ENCODE results near the gene MXRA7.
"Not testable (repeated sequence)": the region's sequence is repeated elsewhere in the genome, so short reads cannot be mapped to it uniquely, and the experiment has no call there.

Gene MXRA7

GRCh38 chr17:76710863-76711611 is at the start of gene MXRA7:
TSS of gene MXRA7 (minus strand) at chr17:76710965. CDS start at chr17:76710946, 19 bp downstream.
- peak in 1 of 2 donors; percentile 43 for DNase-seq (ENCODE audit: extremely low read depth in 1 of 2, low read depth in 1 of 2)

GRCh38 chr17:76758570-76758969 is 47.8 kb upstream of the MXRA7 start:
- no peak for DNase-seq (ENCODE audit: extremely low read depth in 1 of 2, low read depth in 1 of 2)

- no peak for DNase-seq (ENCODE audit: extremely low read depth in 1 of 2, low read depth in 1 of 2)
Observed at GRCh38 chr17:76757256-76757655, 46.5 kb upstream of the MXRA7 start.

GRCh38 chr17:76755285-76755684 is 44.5 kb upstream of the MXRA7 start:
- DNase-seq (ENCODE audit: extremely low read depth in 1 of 2, low read depth in 1 of 2), result no peak

- no peak for DNase-seq (ENCODE audit: extremely low read depth in 1 of 2, low read depth in 1 of 2)
Observed at GRCh38 chr17:76753061-76753961, 42.5 kb upstream of the MXRA7 start.

- no peak for DNase-seq (ENCODE audit: extremely low read depth in 1 of 2, low read depth in 1 of 2)
Observed at GRCh38 chr17:76752006-76752405, 41.2 kb upstream of the MXRA7 start.

GRCh38 chr17:76751416-76751993 is 40.7 kb upstream of the MXRA7 start:
- DNase-seq (ENCODE audit: extremely low read depth in 1 of 2, low read depth in 1 of 2), result no peak

GRCh38 chr17:76748657-76749056 is 37.9 kb upstream of the MXRA7 start:
- no peak for DNase-seq (ENCODE audit: extremely low read depth in 1 of 2, low read depth in 1 of 2)

GRCh38 chr17:76747716-76748363 is 37.1 kb upstream of the MXRA7 start:
- DNase-seq (ENCODE audit: extremely low read depth in 1 of 2, low read depth in 1 of 2), result no peak

GRCh38 chr17:76745785-76746184 is 35.0 kb upstream of the MXRA7 start:
- DNase-seq (ENCODE audit: extremely low read depth in 1 of 2, low read depth in 1 of 2), result not testable (repeated sequence)

GRCh38 chr17:76744747-76745146 is 34.0 kb upstream of the MXRA7 start:
- no peak for DNase-seq (ENCODE audit: extremely low read depth in 1 of 2, low read depth in 1 of 2)

- no peak for DNase-seq (ENCODE audit: extremely low read depth in 1 of 2, low read depth in 1 of 2)
Observed at GRCh38 chr17:76742958-76743357, 32.2 kb upstream of the MXRA7 start.

- DNase-seq (ENCODE audit: extremely low read depth in 1 of 2, low read depth in 1 of 2), result no peak
Observed at GRCh38 chr17:76740329-76741118, 29.8 kb upstream of the MXRA7 start.

- DNase-seq (ENCODE audit: extremely low read depth in 1 of 2, low read depth in 1 of 2), result not testable (repeated sequence)
Observed at GRCh38 chr17:76739568-76740115, 28.9 kb upstream of the MXRA7 start.

GRCh38 chr17:76738468-76738850 is 27.7 kb upstream of the MXRA7 start:
- DNase-seq (ENCODE audit: extremely low read depth in 1 of 2, low read depth in 1 of 2), result no peak

- peak; percentile 72 to 87 for DNase-seq (ENCODE audit: extremely low read depth in 1 of 2, low read depth in 1 of 2)
Observed at GRCh38 chr17:76737676-76738467, 27.1 kb upstream of the MXRA7 start, which contains the start of gene MFSD11. TSS of gene MFSD11 (plus strand) at chr17:76738119. CDS start at chr17:76738353, 234 bp downstream.

- peak; percentile 95 to 97 for DNase-seq (ENCODE audit: extremely low read depth in 1 of 2, low read depth in 1 of 2)
Observed at GRCh38 chr17:76737082-76737675, 26.4 kb upstream of the MXRA7 start, which contains the start of gene SRSF2. TSS of gene SRSF2 (minus strand) at chr17:76737331. CDS start at chr17:76737160, 171 bp downstream.

GRCh38 chr17:76736349-76737081 is 25.8 kb upstream of the MXRA7 start:
- peak in 1 of 2 donors; percentile 53 for DNase-seq (ENCODE audit: extremely low read depth in 1 of 2, low read depth in 1 of 2)
